ENCODE results near the gene LRRC72. TPM values are rescaled to one million over a fixed set of nuclear protein-coding genes. Genes with fewer than 3 reads are reported as not detected.

Gene LRRC72
- total RNA-seq, 4 donors from 2014 or later: not detected

DNA sequence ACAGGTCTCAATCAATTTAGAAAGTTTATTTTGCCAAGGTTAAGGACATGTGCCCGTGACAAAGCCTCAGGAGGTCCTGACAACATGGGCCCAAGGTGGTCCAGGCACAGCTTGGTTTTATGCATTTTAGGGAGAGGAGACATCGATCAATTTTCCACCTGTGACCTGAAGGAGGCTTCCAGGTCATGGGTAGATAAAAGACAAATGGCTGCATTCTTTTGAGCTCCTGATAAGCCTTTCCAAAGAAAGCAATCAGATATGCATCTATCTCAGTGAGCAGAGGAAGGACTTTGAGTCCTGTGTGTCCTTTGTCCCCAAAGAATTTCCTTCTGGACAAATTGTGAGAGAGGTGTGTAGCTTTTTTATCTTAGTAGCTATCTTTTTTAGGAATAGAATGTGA, 15.8 kb downstream of the LRRC72 start:
- Histone ChIP-seq H3K4me3 (no peak overlapping the region), H3K27ac (no peak overlapping the region), H3K4me1 (no peaks in the 10 kb centered on the region), H3K27me3 (no peaks in the 10 kb centered on the region), H3K36me3 (no peaks in the 10 kb centered on the region), H3K9me3 (no peaks in the 10 kb centered on the region)
- ATAC-seq: no peak
- WGBS, 2 donors (ENCODE audit: low coverage in 1 of 2): 75 to 86% methylated on average over 1 to 2 of the region's 2 CpGs
- TF ChIP-seq EP300 (IDR thresholded peaks at IDR 0.05): no peak
- no peak for TF ChIP-seq POLR2A (IDR thresholded peaks at IDR 0.05)
- no peak for TF ChIP-seq POLR2AphosphoS5 (IDR thresholded peaks at IDR 0.05)
- no peak for TF ChIP-seq CTCF (IDR thresholded peaks at IDR 0.05)

DNA sequence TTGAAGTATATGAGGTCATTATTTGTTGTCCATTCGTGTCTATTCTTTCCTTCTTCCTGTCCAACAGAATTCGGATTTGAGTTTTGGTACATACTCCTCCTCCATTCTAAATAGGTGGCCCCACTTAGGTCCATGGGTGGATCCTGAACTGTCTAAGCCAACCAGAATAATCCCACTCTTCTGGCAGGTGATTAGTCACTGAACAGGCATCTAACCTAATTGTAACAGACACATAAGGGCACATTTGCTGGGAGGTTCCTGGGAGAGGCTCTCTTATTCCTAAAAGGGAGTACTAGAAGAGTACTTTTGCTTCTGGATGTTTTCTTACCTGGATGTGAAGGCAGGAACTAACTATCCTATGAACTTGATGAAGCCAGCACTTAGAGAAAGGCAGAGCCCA, 16.8 kb downstream of the LRRC72 start:
- 75 to 88% methylated on average over 2 of the region's 2 CpGs for WGBS, 2 donors (ENCODE audit: low coverage in 1 of 2)
- Histone ChIP-seq H3K27me3 (no peaks in the 10 kb centered on the region), H3K4me1 (no peaks in the 10 kb centered on the region), H3K36me3 (no peaks in the 10 kb centered on the region), H3K27ac (no peak overlapping the region), H3K4me3 (no peak overlapping the region), H3K9me3 (no peaks in the 10 kb centered on the region)
- TF ChIP-seq EP300 (IDR thresholded peaks at IDR 0.05) (no peak), POLR2A (IDR thresholded peaks at IDR 0.05) (no peak), POLR2AphosphoS5 (IDR thresholded peaks at IDR 0.05) (no peak), CTCF (IDR thresholded peaks at IDR 0.05) (no peak)
- ATAC-seq: no peak

GRCh38 chr7:16546921-16547505, 20.4 kb downstream of the LRRC72 start:
- Histone ChIP-seq H3K4me3 (no peak overlapping the region), H3K27ac (no peak overlapping the region), H3K4me1 (no peaks in the 10 kb centered on the region), H3K36me3 (no peaks in the 10 kb centered on the region), H3K9me3 (no peaks in the 10 kb centered on the region), H3K27me3 (no peaks in the 10 kb centered on the region)
- ATAC-seq: no peak
- TF ChIP-seq POLR2A (IDR thresholded peaks at IDR 0.05) (no peak), POLR2AphosphoS5 (IDR thresholded peaks at IDR 0.05) (no peak), EP300 (IDR thresholded peaks at IDR 0.05) (no peak), CTCF (IDR thresholded peaks at IDR 0.05) (no peak)
- WGBS, 2 donors (ENCODE audit: low coverage in 1 of 2): 84 to 100% methylated on average over 2 to 5 of the region's 7 CpGs

GRCh38 chr7:16548428-16548827, 21.8 kb downstream of the LRRC72 start:
- Histone ChIP-seq H3K27me3 (no peaks in the 10 kb centered on the region), H3K9me3 (no peaks in the 10 kb centered on the region), H3K4me1 (no peaks in the 10 kb centered on the region), H3K36me3 (no peaks in the 10 kb centered on the region), H3K27ac (no peak overlapping the region), H3K4me3 (no peak overlapping the region)
- 80% methylated on average over 1 of the region's 2 CpGs; no CpG with 5 or more reads in 1 of the 2 donors for WGBS, 2 donors (ENCODE audit: low coverage in 1 of 2)
- TF ChIP-seq POLR2A (IDR thresholded peaks at IDR 0.05): no peak
- no peak for TF ChIP-seq CTCF (IDR thresholded peaks at IDR 0.05)
- TF ChIP-seq POLR2AphosphoS5 (IDR thresholded peaks at IDR 0.05): no peak
- no peak for ATAC-seq

- WGBS, 2 donors (ENCODE audit: low coverage in 1 of 2): 88 to 100% methylated on average over 1 of the region's 1 CpG
- ATAC-seq: no peak
- Histone ChIP-seq H3K27me3 (no peaks in the 10 kb centered on the region), H3K27ac (no peak overlapping the region), H3K9me3 (no peaks in the 10 kb centered on the region), H3K4me3 (no peak overlapping the region), H3K4me1 (no peaks in the 10 kb centered on the region), H3K36me3 (no peaks in the 10 kb centered on the region)
- TF ChIP-seq EP300 (IDR thresholded peaks at IDR 0.05) (no peak), POLR2AphosphoS5 (IDR thresholded peaks at IDR 0.05) (no peak), POLR2A (IDR thresholded peaks at IDR 0.05) (no peak), CTCF (IDR thresholded peaks at IDR 0.05) (no peak)
Observed at GRCh38 chr7:16550671-16551070, 24.0 kb downstream of the LRRC72 start.

All from gastroesophageal sphincter (tissue), 4 donors.